ENCODE measurements around the gene FBXW12. TPM values are rescaled to one million over a fixed set of nuclear protein-coding genes. Genes with fewer than 3 reads are reported as not detected.
A peak's percentile ranks its signal among the peaks of the same experiment; 100 is the strongest.

The FBXW12 gene
- polyA plus RNA-seq, 1 of the 3 experiments (the other 2 are of a cell fraction) = 0.07 TPM

DNA sequence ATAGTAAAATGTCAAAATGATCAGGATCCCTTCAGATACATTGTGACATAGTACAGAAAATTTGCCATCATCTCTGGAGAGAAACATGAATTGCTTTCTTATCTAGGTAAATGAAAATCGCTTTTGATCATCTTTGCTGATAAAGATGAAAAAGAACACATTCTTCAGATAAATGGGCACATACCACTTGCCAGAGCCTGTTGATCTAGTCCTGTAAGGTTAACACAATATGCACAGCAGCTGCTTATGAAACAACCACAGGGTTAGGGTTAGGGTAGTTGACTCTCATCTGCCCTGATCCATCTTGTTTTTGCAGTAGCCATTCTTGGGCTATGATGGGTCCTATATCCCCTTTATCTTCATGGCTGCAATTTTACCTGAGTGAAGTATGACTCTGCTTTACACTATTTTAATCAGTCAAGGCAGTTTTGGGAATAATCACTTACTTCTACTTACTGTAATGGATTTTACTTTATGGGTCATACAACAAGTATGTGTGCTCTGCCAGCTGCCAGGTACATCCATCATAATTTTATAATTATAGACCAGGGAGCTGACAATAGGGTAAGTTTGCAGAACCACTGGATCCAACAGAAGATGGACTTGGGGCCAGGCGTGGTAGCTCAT lies 26.0 kb upstream of the FBXW12 start:
- Histone ChIP-seq H4K20me1 (ENCODE audit: insufficient read depth) (no peaks in the 10 kb centered on the region), H3K27ac (ENCODE audit: low read depth in 2 of 2, low read length in 1 of 2) (peak overlapping the region in 1 of 2 experiments; percentile 76; a peak in 2 of 4 replicates), H3K27me3 (ENCODE audit: insufficient read depth) (no peaks in the 10 kb centered on the region), H3K4me1 (ENCODE audit: control insufficient read depth in 1 of 2, insufficient read depth in 2 of 2, low read depth in 1 of 2, low read length in 1 of 2) (peaks cover 0 to 37% of the 10 kb centered on the region in 2 experiments; a peak in 2 of 4 replicates), H3K79me2 (ENCODE audit: insufficient read depth) (no peaks in the 10 kb centered on the region), H3F3A (replicated peaks; ENCODE audit: insufficient read depth) (no peaks in the 10 kb centered on the region), H3K36me3 (replicated peaks in 1 of 2; ENCODE audit: control insufficient read depth in 1 of 2, insufficient read depth in 2 of 2, low read length in 1 of 2) (no peaks in the 10 kb centered on the region), H2AFZ (ENCODE audit: low read depth) (no peak overlapping the region), H3K9me2 (no peaks in the 10 kb centered on the region), H3K4me3 (ENCODE audit: low read depth in 2 of 2, low read length in 1 of 2) (no peak overlapping the region), H3K4me2 (no peak overlapping the region), H3K9ac (no peak overlapping the region), H3K9me3 (no peaks in the 10 kb centered on the region)
- no peak for DNase-seq
- TF ChIP-seq, protein P1, sequence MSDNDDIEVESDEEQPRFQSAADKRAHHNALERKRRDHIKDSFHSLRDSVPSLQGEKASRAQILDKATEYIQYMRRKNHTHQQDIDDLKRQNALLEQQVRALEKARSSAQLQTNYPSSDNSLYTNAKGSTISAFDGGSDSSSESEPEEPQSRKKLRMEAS (IDR thresholded peaks at IDR 0.05; ENCODE audit: low read depth) = no peak
- TF ChIP-seq JUND (IDR thresholded peaks at IDR 0.05) (no peak), GATA2 (CRISPR knock-in tag; IDR thresholded peaks at IDR 0.05) (peak; percentile 48; the same call in 1 of the 2 replicates), EP300 (IDR thresholded peaks at IDR 0.05; ENCODE audit: borderline replicate concordance in 1 of 2, low read depth in 1 of 2, low read length in 1 of 2) (peak in 1 of 2 experiments; percentile 49; a peak in 1 of 4 replicates), RFX5 (IDR thresholded peaks at IDR 0.05; ENCODE audit: low read length) (no peak), SMC3 (IDR thresholded peaks at IDR 0.05; ENCODE audit: low read depth, low read length) (no peak), FOXJ3 (CRISPR knock-in tag; IDR thresholded peaks at IDR 0.05) (no peak), TCF12 (IDR thresholded peaks at IDR 0.05) (peak; percentile 19; the same call in 1 of the 2 replicates), FOSL2 (IDR thresholded peaks at IDR 0.05; ENCODE audit: borderline replicate concordance, low read depth) (no peak), RXRA (IDR thresholded peaks at IDR 0.05; ENCODE audit: borderline replicate concordance, low read depth) (no peak), TEAD4 (IDR thresholded peaks at IDR 0.05; ENCODE audit: borderline replicate concordance, insufficient read depth) (no peak), TAF1 (IDR thresholded peaks at IDR 0.05; ENCODE audit: borderline replicate concordance, low read depth, low read length) (no peak), YY1 (IDR thresholded peaks at IDR 0.05; ENCODE audit: low read depth) (no peak), EZH2phosphoT487 (IDR thresholded peaks at IDR 0.05; ENCODE audit: borderline replicate concordance, low read depth) (no peak), CHD2 (IDR thresholded peaks at IDR 0.05; ENCODE audit: low read length, partially characterized antibody) (peak; percentile 13), NRF1 (IDR thresholded peaks at IDR 0.05; ENCODE audit: low read depth, low read length) (no peak), SIN3A (IDR thresholded peaks at IDR 0.05; ENCODE audit: borderline replicate concordance, low read depth, low read length) (no peak), RCOR1 (IDR thresholded peaks at IDR 0.05; ENCODE audit: low read length) (peak; percentile 21; the same call in 1 of the 2 replicates), ELF1 (IDR thresholded peaks at IDR 0.05) (no peak)
- TF ChIP-seq, protein P2, sequence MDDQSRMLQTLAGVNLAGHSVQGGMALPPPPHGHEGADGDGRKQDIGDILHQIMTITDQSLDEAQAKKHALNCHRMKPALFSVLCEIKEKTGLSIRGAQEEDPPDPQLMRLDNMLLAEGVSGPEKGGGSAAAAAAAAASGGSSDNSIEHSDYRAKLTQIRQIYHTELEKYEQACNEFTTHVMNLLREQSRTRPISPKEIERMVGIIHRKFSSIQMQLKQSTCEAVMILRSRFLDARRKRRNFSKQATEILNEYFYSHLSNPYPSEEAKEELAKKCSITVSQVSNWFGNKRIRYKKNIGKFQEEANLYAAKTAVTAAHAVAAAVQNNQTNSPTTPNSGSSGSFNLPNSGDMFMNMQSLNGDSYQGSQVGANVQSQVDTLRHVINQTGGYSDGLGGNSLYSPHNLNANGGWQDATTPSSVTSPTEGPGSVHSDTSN (IDR thresholded peaks at IDR 0.05) = no peak
- TF ChIP-seq, protein P3, sequence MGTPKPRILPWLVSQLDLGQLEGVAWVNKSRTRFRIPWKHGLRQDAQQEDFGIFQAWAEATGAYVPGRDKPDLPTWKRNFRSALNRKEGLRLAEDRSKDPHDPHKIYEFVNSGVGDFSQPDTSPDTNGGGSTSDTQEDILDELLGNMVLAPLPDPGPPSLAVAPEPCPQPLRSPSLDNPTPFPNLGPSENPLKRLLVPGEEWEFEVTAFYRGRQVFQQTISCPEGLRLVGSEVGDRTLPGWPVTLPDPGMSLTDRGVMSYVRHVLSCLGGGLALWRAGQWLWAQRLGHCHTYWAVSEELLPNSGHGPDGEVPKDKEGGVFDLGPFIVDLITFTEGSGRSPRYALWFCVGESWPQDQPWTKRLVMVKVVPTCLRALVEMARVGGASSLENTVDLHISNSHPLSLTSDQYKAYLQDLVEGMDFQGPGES (IDR thresholded peaks at IDR 0.05; ENCODE audit: low read depth, low read length) = no peak
- TF ChIP-seq, protein P4, sequence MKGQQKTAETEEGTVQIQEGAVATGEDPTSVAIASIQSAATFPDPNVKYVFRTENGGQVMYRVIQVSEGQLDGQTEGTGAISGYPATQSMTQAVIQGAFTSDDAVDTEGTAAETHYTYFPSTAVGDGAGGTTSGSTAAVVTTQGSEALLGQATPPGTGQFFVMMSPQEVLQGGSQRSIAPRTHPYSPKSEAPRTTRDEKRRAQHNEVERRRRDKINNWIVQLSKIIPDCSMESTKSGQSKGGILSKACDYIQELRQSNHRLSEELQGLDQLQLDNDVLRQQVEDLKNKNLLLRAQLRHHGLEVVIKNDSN (IDR thresholded peaks at IDR 0.05; ENCODE audit: borderline replicate concordance, low read depth) = no peak
- TF ChIP-seq, protein P5, sequence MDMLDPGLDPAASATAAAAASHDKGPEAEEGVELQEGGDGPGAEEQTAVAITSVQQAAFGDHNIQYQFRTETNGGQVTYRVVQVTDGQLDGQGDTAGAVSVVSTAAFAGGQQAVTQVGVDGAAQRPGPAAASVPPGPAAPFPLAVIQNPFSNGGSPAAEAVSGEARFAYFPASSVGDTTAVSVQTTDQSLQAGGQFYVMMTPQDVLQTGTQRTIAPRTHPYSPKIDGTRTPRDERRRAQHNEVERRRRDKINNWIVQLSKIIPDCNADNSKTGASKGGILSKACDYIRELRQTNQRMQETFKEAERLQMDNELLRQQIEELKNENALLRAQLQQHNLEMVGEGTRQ (IDR thresholded peaks at IDR 0.05; ENCODE audit: borderline replicate concordance, low read depth, low read length) = no peak
- ChIA-PET POLR2A (no interaction called here), CTCF (interaction anchor here (2.2 to 2.6 kb wide), 3 partner anchors 55 to 90 kb away, joined by 7 to 20 read pairs (median 8); no protein-coding TSS in a partner anchor)
- 60% methylated on average over 2 of the region's 2 CpGs for WGBS (ENCODE audit: low lambda C conversion rate)

Measured in SK-N-SH (cell line).